DMS153 treated with DMSO at 0.1 percent for 48 hours (cell line): ENCODE data around the gene PLA2G4A.
"Not testable (repeated sequence)": the region's sequence is repeated elsewhere in the genome, so short reads cannot be mapped to it uniquely, and the experiment has no call there.

Source experiments
- DNase-seq: peaks from one replicate; lab custom pipeline; 2025; ENCODE audit not compliant: unreplicated experiment; lab: John Stamatoyannopoulos, UW

The PLA2G4A gene

DNA sequence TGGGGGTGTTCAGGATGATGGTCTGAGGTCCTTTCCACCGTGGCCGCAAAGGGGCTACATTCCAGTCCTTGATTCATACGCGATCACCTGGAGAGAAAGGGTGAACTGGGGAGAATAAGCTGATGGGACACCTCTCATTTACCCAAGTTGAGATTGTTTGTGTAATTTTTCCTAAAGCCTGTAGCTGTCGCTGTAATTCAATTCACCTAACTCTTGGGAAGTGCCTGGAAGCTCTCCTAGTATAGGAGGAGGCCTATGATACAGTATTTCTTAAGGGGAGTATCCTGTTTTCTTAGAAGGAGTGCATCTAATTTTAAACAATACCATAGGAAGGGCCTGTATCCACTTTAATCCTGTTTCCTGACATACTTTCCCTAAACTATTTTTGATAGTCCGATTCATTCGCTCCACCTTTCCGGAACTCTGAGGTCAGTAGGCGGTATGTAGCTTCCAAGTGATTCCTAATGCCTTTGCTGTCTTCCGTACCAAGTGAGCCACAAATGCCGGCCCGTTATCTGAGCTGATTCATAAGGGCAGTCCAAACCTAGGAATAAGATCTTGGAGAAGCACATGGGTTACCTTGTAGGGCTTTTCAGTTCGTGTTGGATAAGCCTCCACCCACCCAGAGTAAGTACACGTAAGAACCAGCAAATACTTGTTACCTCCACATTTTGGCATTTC lies 88.5 kb downstream of the PLA2G4A start:
- not testable (repeated sequence) for DNase-seq

DNA sequence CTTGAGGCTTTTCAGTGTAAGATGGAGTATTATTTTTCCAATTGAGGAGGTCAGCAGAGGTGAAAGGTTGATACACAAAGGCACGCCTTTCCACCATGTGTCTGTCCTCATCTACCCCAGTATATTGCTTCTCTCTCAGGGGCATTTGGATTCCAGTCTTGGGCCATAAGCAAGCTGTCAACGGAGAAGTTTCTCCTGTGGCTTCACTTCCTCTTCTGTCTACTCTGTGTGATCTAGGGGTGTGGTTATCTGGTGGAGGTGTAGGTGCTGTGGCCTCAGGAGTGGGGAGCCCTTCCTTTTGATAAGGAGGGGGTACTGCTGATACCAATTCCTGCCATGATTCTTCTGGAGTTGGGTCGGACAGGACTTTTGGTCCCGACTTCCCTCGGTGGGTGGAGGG lies 92.6 kb downstream of the PLA2G4A start:
- DNase-seq, result not testable (repeated sequence)

DNA sequence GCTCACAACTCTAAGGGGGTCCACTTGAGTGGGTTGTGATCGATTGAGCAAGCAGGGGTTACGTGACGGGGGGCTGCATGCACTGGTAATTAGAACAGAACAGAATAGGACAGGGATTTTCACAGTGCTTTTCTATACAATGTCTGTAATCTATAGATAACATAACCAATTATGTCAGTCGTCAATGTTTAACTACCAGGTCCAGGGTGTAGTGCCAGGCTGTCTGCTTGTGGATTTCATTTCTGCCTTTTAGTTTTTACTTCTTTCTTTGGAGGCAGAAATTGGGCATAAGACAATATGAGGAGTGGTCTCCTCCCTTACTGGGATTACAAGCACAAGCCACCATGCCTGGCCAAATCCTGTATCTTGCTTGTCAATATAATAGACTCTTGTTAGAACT lies 94.1 kb downstream of the PLA2G4A start:
- DNase-seq, result not testable (repeated sequence)

DNA sequence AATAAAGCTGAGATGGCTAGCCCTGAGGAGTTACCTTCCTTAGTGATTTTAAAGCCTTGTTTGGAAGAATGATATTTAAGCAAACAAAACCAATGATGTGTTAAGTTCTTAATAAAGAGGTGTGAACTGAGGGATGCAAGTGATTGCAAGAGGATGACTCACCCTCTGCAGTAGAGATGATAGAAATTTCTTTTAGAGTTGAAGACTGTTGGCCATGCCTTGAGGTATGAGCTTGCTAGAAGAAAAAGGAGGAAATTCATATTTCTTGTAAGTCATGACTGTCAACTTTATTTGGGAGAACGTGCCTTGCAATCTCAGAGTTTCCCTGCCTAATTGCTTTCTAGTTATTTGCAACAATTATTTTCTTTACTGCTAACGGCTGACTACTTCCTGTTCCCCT lies 94.7 kb downstream of the PLA2G4A start:
- DNase-seq, result no peak

DNA sequence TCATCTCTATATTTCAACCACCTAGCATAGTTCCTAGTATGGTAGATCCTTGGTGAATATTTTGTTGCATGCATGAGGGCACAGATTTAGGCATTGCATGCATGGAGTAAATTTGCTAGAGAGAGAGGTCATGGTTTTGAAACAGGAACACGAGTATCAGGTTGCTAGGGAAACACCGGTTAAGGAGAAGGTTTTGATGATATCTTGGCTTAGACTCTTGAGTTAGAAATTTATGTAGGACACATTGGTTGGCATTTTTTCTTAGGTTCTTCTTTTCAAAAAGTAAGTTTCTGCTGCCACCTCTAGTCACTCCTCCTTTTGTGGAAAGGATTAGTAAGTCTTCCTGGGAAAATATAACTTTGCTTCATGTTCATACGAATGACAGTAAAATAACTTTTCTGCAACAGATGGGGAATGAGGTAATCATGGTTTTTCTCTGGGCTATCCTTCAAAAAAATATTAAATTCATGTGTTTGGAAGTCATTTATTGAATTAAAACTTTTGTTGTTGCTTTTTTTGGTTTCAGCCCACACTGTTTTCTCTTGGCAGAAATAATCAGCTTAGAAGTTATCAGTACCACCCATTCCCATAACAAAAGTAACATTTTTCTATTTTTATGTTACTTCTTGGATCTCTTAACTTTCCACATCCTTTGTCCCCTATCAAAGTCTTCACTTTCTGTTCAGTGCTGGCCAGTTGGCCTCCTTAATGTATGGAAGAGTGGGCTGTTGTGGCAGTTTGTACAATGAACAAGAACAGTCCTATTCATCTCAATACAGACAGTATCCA lies 97.3 kb downstream of the PLA2G4A start:
- DNase-seq, result no peak

DNA sequence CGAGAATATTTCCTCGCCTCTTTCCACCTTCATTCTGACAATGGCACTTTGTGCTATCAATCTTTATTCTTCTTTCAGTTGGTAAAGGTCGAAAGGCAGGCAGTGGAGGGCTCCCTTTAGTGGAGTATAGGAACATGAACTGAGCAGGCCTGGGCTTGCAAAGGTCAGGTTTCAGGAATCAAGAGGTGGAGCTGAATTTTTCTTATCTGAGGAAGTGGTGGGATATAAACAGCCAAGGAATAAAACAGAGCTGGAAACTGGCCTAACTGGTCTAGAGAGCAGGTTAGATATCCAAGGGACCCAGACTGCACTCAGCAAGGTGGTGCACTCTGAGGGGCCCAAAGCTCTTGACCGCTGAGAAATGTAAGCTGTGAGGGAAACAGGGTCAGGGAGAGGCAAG lies 99.1 kb downstream of the PLA2G4A start:
- no peak for DNase-seq

DNA sequence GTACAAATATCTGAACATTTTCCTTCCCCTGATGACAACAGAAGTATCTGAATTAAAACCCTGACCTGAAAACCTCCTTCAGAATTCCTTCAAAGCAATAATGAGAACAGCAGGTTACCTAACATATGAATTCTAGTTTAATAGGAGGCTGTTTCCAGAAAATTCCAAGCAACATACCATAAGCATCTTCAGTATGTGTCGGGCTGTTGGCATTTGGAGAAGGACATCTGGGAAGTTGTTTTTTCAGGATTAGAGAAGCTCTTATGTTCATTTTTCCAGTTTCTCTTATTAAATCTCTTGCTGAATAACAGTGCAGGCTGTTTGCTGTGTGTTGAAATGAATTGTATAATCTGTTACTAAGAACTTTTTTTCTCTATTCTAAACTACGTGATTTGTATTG lies 101.5 kb downstream of the PLA2G4A start:
- DNase-seq, result no peak

DNA sequence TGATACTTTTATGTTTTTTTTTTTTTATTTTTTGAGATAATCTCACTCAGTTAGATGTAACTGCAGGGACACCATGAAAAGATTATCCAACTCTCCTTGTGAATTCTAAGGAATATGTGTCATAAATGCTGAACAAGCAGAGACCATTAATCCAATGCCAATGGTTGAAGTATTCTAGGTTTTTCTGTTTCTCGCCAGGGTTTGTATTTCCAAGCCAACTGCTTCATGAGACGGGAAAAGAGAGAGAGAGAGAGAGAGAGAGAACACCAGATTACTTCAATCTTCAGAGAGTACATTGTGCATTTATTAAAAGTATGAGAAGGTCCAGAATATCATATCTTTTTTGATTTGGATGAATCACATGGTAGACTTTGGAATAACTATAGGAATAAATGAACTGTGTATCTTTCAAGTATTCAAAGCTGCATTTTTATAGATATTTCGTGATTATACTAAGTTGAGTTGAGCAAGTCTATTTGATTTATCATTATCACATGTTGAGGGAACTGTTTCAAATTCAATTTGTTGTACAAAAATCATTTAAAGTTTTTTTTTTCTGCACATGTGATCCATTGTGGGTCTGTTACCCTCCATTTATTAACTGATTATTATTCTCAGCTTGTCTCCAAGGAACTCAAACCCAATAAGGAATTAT lies 108.4 kb downstream of the PLA2G4A start:
- no peak for DNase-seq

DNA sequence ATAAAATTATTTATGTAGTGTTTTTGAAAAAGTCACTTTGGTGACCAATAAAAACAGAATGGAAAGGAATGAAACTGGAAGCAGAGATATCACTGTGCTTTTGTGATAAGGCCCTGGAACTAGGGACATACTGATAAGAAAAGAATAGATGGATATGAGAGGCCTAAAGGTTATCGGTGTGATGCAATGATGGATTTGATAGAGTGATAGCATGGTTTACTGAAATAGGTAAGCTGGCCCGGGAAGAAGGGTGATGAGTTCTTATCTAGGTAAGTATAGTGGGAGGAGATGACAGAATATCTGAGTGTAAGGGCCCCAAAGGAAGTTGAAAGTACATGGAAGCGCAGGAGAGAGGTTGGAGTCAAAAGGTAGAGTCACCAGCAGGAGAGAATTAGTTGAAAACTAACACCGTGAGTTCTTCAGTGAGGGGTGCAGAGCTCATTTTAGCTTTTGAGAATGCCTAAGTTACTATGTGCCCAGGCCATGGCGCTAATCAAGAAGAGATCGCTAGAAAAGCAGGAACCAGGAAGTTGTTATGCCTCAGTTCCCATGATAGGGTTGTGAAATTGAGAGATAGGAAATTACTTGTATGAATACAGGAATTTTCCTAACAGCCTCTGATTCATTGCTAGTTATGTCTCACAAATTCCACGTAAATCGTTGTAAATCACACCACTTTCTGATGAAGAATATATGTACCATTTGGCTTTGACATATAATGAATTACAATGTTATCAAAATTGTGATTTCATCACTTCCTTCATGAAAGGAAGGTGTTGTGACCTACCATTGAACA lies 115.3 kb downstream of the PLA2G4A start:
- DNase-seq, result no peak

DNA sequence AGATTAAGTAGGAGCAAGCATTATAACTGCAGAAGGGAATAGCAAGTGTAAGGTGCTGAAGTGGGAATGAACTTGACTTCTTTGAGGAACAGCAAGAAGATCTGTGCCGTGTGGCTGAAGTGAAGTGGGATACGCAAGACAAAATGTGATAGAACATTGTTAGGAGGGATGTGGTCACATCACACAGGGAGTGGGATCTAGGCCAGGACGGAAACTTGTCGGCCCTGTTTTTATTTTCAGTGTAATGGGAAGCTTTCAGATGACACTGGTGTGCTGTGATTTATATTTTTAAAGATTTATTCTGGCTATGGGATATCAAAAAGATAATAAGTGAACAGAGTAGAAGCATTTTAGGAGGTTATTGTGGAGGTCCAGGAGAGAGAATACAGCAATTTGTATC lies 116.4 kb downstream of the PLA2G4A start:
- DNase-seq, result no peak

DNA sequence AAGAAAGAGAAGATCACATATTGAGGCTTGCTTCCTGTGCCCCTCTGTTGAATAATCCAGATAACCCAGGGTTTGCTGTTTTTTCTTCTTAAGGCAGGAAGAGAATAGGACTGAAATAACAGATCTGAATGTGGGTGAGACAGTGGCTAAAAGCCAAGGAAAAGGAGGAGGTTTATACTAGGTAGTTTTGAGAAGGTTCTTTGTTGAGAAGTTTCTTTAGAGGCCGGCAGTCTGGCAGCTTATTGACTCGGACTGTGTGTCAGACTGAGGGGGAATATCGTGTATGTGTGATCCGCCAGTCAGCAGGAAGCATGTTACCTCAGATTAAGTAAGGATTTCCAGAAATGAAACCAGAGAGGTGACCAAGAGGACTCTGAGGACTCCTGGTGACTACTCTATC lies 119.8 kb downstream of the PLA2G4A start:
- no peak for DNase-seq

DNA sequence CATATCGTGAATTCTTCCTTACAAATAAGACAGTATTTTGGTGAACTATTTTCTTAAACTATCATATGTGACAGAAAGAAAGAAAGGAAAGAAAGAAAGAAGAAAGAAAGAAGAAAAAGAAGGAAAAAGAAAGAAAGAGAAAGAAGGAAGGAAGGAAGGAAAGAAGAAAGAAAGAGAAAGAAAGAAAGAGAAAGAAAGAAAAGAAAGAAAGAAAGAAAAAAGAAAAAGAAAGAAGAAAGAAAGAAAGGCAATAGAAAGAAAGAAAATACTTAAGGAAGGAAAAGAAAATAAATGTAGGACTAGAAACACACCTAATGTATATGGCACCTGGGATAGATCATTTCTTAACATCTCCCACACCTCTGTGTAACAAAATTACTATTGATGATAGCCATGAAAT lies 120.4 kb downstream of the PLA2G4A start:
- DNase-seq, result no peak

DNA sequence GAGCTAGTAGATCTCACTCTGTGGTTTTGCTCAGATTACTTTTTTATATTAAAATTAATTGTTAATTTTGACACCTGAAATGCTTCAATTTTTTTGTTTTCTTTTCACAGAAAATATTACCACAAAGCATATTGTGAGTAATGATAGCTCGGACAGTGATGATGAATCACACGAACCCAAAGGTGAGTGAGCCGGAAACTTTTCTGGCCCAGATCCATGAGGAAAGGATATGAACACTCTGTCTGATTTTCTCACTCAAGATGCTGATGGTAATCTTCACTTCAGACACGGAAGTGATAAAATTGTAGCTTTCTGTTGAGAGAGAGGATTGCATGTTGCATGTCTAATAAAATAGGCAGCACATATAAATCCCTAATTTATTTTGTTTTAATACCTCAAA lies 121.8 kb downstream of the PLA2G4A start:
- no peak for DNase-seq

DNA sequence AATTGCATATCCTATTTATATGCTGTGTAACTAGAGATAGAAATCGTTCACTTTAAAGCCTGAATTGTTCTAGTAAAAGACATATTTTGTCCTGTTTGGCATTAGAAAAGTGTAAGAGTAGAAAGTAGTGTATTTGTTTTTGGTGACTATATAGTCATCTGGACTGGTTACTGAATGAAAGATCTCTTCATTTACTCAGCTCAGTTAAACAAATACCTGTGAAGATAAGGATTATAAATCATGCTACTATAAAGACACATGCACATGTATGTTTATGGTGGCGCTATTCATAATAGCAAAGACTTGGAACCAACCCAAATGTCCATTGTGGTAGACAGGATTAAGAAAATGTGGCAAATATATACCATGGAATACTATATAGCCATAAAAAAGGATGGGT lies 125.1 kb downstream of the PLA2G4A start:
- no peak for DNase-seq

DNA sequence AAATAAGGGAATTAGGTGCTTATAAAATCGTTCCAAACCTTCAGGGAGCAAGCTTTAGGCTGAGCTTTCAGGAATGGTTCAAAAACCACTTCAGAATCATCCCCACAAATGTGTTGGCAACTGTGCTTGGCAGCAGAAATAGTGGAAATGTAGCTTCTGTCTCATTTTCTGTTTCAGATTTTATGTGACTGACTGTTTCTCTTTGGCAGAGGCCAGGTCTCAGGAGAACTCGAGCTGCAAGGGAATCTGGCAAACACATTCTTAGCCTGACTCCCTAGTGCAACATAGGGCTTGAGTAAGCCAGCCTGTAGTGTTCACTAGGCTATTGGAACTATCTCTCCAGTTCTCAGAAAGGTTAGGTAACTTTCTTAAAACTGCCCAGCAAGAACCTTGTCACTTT lies 128.6 kb downstream of the PLA2G4A start:
- no peak for DNase-seq

DNA sequence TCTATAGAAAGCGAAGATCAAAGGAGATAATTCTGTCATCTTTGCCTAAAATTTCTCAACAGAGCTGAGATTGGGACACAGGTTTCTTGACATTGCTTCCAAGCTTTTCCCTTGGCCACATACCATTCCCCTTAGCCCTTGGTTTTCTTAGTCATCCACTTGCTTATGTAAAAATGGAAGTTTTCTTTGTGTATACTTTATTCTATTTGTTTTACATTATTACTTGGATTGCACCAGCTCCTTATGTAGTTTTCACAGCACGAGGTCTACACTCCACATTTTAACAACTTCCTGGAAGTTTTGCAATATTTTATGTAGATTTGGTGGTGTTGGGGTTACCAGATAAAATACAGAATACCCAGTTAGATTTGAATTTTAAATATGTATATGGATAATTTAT lies 129.8 kb downstream of the PLA2G4A start:
- DNase-seq, result no peak

DNA sequence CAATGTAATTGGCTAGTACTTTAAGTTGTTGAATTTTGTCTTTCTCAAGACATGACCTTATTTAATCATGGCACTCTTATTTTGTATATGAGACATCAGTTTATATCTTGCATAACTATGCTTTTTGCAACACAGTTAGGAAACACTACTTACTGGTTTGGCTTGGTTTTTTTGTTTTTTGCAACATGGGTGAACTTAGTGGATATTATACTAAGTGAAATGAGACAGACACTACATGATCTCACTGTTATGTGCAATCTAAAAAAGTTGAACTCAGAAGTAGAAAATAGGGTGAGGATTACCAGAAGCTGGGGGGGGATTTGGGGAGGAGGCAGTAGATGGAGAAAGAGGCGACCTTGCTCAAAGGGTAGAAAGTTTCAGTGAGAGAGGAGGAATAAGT lies 132.1 kb downstream of the PLA2G4A start:
- no peak for DNase-seq

DNA sequence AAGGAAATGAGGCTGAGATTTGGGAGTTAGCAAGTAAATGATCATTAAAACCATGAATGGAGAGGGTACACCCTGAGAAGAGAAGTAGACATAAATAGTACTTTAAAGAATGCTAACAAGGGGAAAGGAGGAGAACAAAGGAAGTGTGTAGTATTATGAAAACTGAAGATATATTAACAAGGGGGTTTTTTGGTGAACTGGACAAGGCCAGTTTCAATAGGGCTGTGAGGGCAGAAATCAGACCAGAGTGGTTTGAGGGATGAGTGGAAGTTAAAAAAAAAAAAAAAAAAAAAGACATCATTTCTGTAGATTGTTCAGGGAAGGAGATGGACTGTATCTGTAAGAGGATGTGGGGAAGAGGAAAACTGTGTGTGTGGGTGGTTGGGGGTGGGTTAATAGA lies 137.1 kb downstream of the PLA2G4A start:
- no peak for DNase-seq

DNA sequence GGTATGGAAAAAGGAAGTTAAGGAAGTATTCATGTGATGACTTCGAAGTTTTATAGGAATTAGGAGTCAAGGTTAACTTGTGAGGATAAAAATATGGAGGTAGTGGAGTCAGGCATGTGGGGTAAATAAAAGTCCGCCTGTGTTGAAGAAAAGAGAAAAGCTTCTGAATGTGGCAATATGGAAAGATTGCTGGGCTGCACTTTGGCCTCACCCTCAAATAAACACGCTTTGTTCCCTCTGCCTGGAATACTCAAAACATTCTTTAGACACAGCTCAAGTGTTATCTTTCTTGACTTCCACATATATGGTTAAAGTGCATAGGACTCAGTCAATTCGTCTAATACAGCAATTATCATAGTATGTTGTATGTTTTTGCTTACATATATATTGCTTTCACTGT lies 137.7 kb downstream of the PLA2G4A start:
- DNase-seq, result no peak

DNA sequence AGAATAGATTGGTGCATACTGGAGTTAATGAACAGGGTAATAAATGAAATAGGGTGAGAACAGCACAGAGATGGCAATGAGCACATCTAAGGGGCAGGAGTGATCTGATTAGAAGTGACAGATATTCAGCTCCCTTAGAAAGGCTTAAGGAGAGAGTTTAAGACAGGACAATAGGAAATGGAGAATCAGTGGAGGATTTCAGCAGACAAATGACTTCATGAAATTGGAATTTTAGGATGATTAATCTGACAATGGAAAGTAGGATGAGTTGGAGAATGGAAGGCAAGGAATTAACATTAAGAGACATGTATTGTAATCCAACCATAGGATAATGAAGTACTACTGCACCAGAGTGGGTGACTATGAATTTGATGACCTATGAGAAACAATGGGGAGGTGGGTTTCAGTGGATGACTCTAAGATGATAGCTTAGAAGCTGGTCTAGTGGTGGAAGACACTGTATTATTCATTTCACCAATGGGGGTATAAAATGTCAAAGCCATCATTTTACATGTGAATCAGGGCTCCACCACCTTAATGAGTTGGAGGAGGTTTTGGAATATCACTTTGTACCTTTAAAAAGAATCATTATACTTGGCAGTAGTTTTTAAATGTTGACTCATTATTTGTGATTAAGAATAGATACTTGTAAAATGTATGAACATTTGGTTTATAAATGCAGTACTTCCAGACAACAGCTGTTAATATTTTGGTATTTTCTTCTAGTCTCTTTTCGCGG lies 139.1 kb downstream of the PLA2G4A start:
- DNase-seq, result no peak

DNA sequence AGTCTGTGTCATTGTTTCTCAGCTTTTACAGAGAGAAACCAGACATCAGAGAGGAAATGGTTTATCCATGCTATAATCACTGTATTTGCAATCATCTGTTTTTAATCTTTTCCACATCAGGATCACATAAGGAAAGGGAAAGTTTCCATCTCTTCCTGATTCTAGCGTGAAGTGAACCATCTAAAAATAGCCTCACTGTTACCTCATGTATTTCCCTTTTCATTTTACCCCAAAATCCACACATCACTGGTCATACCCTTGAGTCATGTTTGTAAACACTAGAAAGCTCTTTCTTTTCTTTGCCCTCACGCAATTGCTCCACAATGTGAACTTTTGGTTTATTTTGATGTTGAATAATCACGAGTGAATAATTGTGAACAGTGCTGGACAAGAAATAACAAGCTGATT lies 146.0 kb downstream of the PLA2G4A start:
- no peak for DNase-seq
